Ishikawa (cell line): Measurements from ENCODE around the gene GLIS1.

ENCODE experiments used
- CEBPB ChIP-seq: IDR thresholded peaks from 2 replicates; pipeline ENCODE4 v1.6.1; 2012
- EP300 ChIP-seq: IDR thresholded peaks from 2 replicates; pipeline ENCODE4 v1.6.1; 2012; ENCODE audit warnings: borderline replicate concordance
- FOXM1 ChIP-seq: IDR thresholded peaks from 2 replicates; pipeline ENCODE4 v1.6.1; 2012; ENCODE audit warnings: low read depth, borderline replicate concordance
- MAX ChIP-seq: IDR thresholded peaks from 2 replicates; pipeline ENCODE4 v1.6.1; 2012
- NFIC ChIP-seq: IDR thresholded peaks from 2 replicates; pipeline ENCODE4 v1.6.1; 2012
- REST ChIP-seq: IDR thresholded peaks from 2 replicates; pipeline ENCODE4 v1.6.1; 2012; ENCODE audit warnings: low read depth, mild to moderate bottlenecking
- TAF1 ChIP-seq: IDR thresholded peaks from 2 replicates; pipeline ENCODE4 v1.6.1; 2012; ENCODE audit warnings: low read depth, mild to moderate bottlenecking
- TCF12 ChIP-seq: IDR thresholded peaks from 2 replicates; pipeline ENCODE4 v1.6.1; 2012; ENCODE audit warnings: low read depth
- TEAD4 ChIP-seq: IDR thresholded peaks from 2 replicates; pipeline ENCODE4 v1.6.1; 2012
- YY1 ChIP-seq: IDR thresholded peaks from 2 replicates; pipeline ENCODE4 v1.6.1; 2012; ENCODE audit warnings: low read depth

- TF ChIP-seq MAX (no peak), YY1 (no peak), TEAD4 (no peak), REST (no peak), EP300 (no peak), CEBPB (no peak), TCF12 (no peak), FOXM1 (no peak), TAF1 (no peak), NFIC (no peak)
Observed at GRCh38 chr1:53618500-53619366, 120.2 kb downstream of the GLIS1 start.
